BLaER1 treated with 17β-estradiol and CSF1 and Interleukin-3, amounts not matched to agents 10 nM and 100 nM (cell line): ENCODE data around the gene HCFC1.

Experiments
- H3K27ac ChIP-seq, 11 experiments: shearing (Covaris generic); formaldehyde crosslinking; 2 replicates each; pipeline ENCODE4 v1.8.1; 2022
- H3K27me3 ChIP-seq, 11 experiments: shearing (Covaris generic); formaldehyde crosslinking; 2 replicates each; pipeline ENCODE4 v1.8.1; 2022
- H3K36me3 ChIP-seq, 11 experiments: shearing (Covaris generic); formaldehyde crosslinking; 2 replicates each; pipeline ENCODE4 v1.8.1; 2022
- H3K4me1 ChIP-seq, 10 experiments: shearing (Covaris generic); formaldehyde crosslinking; 2 replicates each; pipeline ENCODE4 v1.8.1; 2022
- H3K4me2 ChIP-seq, 11 experiments: shearing (Covaris generic); formaldehyde crosslinking; 2 replicates each; pipeline ENCODE4 v1.8.1; 2022
- H3K4me3 ChIP-seq, 10 experiments: shearing (Covaris generic); formaldehyde crosslinking; 2 replicates each; pipeline ENCODE4 v1.8.1; 2022
- H3K9ac ChIP-seq, 11 experiments: shearing (Covaris generic); formaldehyde crosslinking; 2 replicates each; pipeline ENCODE4 v1.8.1; 2022
- H3K9me3 ChIP-seq, 11 experiments: shearing (Covaris generic); formaldehyde crosslinking; replicated peaks in 1 of 11; 2 replicates each; pipeline ENCODE4 v1.8.1; 2022
- H4K20me1 ChIP-seq, 11 experiments: shearing (Covaris generic); formaldehyde crosslinking; 2 replicates each; pipeline ENCODE4 v1.8.1; 2022
- Cebpa-rat ChIP-seq, 11 experiments: shearing (Covaris generic); IDR thresholded peaks; 2 replicates each; pipeline ENCODE4 v1.8.1; 2022

HCFC1 gene

GRCh38 chrX:153944140-153944799 is 27.3 kb downstream of the HCFC1 start, which contains the start of gene RENBP:
TSS of gene RENBP (minus strand) at chrX:153944643. CDS start at chrX:153944610, 33 bp downstream.
- Histone ChIP-seq H3K27ac (peak within 1 kb of the TSS; percentile 60 to 84 (median 80)), H3K4me3 (peak within 1 kb of the TSS; percentile 51 to 70 (median 58)), H4K20me1 (peaks cover 30 to 86% (median 71%) of the 10 kb centered on the region in 11 experiments), H3K36me3 (peaks cover under 1 to 33% (median 9%) of the 10 kb centered on the region in 11 experiments; a peak in 15 of 22 replicates), H3K9ac (peak within 1 kb of the TSS; percentile 72 to 82 (median 77)), H3K4me2 (peak within 1 kb of the TSS; percentile 72 to 93 (median 85)), H3K27me3 (peaks cover 63 to 92% (median 79%) of the 10 kb centered on the region in 11 experiments), H3K4me1 (peaks cover 74 to 94% (median 89%) of the 10 kb centered on the region in 10 experiments), H3K9me3 (no peaks in the 10 kb centered on the region)
- no peak for TF ChIP-seq Cebpa-rat (IDR thresholded peaks at IDR 0.05)

- Histone ChIP-seq H3K9ac (peak overlapping the region; percentile 72 to 82 (median 77); a peak in 21 of 22 replicates), H3K27ac (peak overlapping the region in 9 of 11 experiments; percentile 25 to 85 (median 80); a peak in 16 of 22 replicates), H3K27me3 (peaks cover 84 to 99% (median 97%) of the 10 kb centered on the region in 11 experiments), H3K4me2 (peak overlapping the region; percentile 72 to 93 (median 85)), H3K4me3 (peak overlapping the region in 9 of 10 experiments; percentile 41 to 70 (median 48); a peak in 17 of 20 replicates), H3K36me3 (peaks cover 0 to 37% (median 0%) of the 10 kb centered on the region in 11 experiments; a peak in 3 of 22 replicates), H3K9me3 (no peaks in the 10 kb centered on the region), H4K20me1 (peaks cover 19 to 84% (median 62%) of the 10 kb centered on the region in 11 experiments; a peak in 20 of 22 replicates), H3K4me1 (peaks cover 53 to 71% (median 69%) of the 10 kb centered on the region in 10 experiments)
- TF ChIP-seq Cebpa-rat (IDR thresholded peaks at IDR 0.05) = no peak
These were observed 30.0 kb downstream of the HCFC1 start for GRCh38 chrX:153941336-153942252.

DNA sequence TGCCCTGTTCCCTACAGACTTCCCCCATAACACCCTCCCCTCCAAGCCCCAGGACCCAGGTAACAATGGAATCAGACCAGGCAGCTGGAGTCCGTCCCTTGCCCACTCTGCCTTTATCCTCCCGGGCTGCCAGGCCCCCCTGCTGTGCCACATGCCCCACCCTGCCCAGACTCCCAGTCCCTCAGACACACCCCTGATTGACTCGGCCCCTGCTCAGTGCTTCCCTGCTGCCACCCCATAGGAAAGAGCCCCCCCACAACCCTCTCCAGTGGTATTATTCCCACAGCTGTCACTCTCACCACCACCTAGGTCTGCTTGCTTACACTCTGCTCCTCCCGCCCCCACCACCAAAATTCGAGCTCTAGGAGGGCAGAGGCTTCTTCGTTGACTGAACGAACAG is 32.0 kb downstream of the HCFC1 start:
- H3K4me3 ChIP-seq = peak overlapping the region in 9 of 10 experiments; percentile 18 to 70 (median 42); a peak in 14 of 20 replicates

DNA sequence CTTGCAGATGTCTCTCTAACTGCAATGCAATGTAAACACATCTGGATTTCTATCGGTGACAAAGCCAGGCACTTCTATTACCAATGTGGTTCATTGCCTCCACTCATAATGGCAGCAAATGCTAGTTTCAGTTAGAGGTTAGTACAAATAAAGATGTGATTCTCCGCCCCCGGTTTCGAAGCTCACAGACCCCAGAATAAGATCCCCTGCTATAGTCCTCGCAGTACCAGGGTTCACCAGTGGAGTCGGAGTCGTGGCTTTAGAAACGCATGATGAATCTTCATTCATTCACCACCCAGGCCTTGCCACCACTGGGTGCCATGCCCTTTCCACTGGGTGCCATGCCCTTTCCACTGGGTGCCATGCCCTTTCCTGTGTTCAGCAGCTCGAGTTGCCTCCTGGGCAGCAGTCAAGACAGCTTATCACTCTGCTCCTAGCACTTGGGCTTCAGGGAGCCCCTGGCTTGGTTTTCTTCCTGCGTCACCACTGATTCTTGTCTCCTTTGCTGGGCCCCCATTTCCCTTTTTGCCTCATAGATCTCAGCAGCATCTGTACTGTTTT is 33.3 kb downstream of the HCFC1 start:
- peaks cover 14 to 89% (median 66%) of the 10 kb centered on the region in 11 experiments; a peak in 21 of 22 replicates for H4K20me1 ChIP-seq

More for the DNA sequence above, 32.0 kb downstream of the HCFC1 start:
- H4K20me1 ChIP-seq = peaks cover 10 to 87% (median 66%) of the 10 kb centered on the region in 11 experiments; a peak in 20 of 22 replicates
- H3K4me1 ChIP-seq = peaks cover 33 to 62% (median 55%) of the 10 kb centered on the region in 10 experiments
- 0 out of 22 replicates have a peak, but pooled peaks cover 0 to 2% (median 0%) of the 10 kb centered on the region in 11 experiments for H3K9me3 ChIP-seq
- H3K27me3 ChIP-seq = peaks cover 86 to 95% (median 92%) of the 10 kb centered on the region in 11 experiments
- peak overlapping the region in 7 of 11 experiments; percentile 1 to 84 (median 27); a peak in 10 of 22 replicates for H3K27ac ChIP-seq
- H3K9ac ChIP-seq = peak overlapping the region; percentile 16 to 75 (median 50); a peak in 19 of 22 replicates
- no peak for TF ChIP-seq Cebpa-rat (IDR thresholded peaks at IDR 0.05)
- H3K36me3 ChIP-seq = peaks cover 0 to 37% (median 0%) of the 10 kb centered on the region in 11 experiments; a peak in 3 of 22 replicates
- peak overlapping the region; percentile 64 to 93 (median 84) for H3K4me2 ChIP-seq

GRCh38 chrX:153937056-153937455 is 34.6 kb downstream of the HCFC1 start:
- H3K36me3 ChIP-seq = peaks cover 7 to 29% (median 14%) of the 10 kb centered on the region in 11 experiments; a peak in 20 of 22 replicates
- no peak overlapping the region for H3K27ac ChIP-seq
- no peak for TF ChIP-seq Cebpa-rat (IDR thresholded peaks at IDR 0.05)
- H3K27me3 ChIP-seq = peaks cover 86 to 95% (median 92%) of the 10 kb centered on the region in 11 experiments
- peaks cover 40 to 57% (median 45%) of the 10 kb centered on the region in 10 experiments for H3K4me1 ChIP-seq
- H4K20me1 ChIP-seq = peaks cover 27 to 89% (median 68%) of the 10 kb centered on the region in 11 experiments; a peak in 21 of 22 replicates
- no peak overlapping the region for H3K9ac ChIP-seq
- H3K9me3 ChIP-seq = 0 out of 22 replicates have a peak, but pooled peaks cover 0 to 4% (median 0%) of the 10 kb centered on the region in 11 experiments
- 0 out of 22 replicates have a peak overlapping the region, but pooled peaks of 1 of the 11 experiments have one; percentile 7 for H3K4me2 ChIP-seq
- H3K4me3 ChIP-seq = no peak overlapping the region

More for the DNA sequence above, 33.3 kb downstream of the HCFC1 start:
- H3K36me3 ChIP-seq = peaks cover 0 to 33% (median 1%) of the 10 kb centered on the region in 11 experiments; a peak in 7 of 22 replicates
- H3K27me3 ChIP-seq = peaks cover 86 to 95% (median 92%) of the 10 kb centered on the region in 11 experiments
- H3K27ac ChIP-seq = no peak overlapping the region
- 0 out of 22 replicates have a peak, but pooled peaks cover 0 to 4% (median 0%) of the 10 kb centered on the region in 11 experiments for H3K9me3 ChIP-seq
- peaks cover 39 to 57% (median 48%) of the 10 kb centered on the region in 10 experiments for H3K4me1 ChIP-seq
- no peak overlapping the region for H3K9ac ChIP-seq
- H3K4me3 ChIP-seq = no peak overlapping the region
- no peak overlapping the region for H3K4me2 ChIP-seq
- TF ChIP-seq Cebpa-rat (IDR thresholded peaks at IDR 0.05) = no peak

DNA sequence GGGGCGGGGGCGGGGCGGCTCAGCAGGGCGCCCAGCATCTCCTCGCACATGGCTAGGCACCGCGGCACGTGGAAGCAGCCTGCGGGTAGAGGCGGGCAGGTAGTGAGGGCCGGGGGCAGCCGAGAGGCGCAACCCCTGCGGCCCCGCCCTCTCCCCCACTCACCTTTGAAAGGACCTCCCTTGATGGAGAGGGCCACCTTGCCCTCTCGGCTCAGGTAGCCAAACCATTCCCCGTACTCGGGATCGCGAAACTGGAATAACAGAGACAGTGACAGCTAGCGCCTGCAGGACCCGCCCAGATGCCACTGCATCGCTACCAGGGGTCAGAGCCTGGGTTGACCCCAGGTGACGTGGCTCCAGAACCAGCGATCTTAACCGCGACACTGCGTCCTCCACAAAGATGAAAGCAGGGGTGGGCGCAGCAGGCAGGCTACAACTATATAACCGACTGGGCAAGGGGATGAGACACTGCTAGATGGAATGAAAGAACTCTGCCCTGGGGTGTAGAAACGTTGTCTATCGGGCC is 36.2 kb downstream of the HCFC1 start:
- peak overlapping the region in 8 of 11 experiments; percentile 46 to 75 (median 62); a peak in 16 of 22 replicates for H3K27ac ChIP-seq
- no peak for TF ChIP-seq Cebpa-rat (IDR thresholded peaks at IDR 0.05)
- H3K9me3 ChIP-seq = 0 out of 22 replicates have a peak, but pooled peaks cover 0 to 4% (median 0%) of the 10 kb centered on the region in 11 experiments
- peaks cover 88 to 96% (median 93%) of the 10 kb centered on the region in 11 experiments for H3K27me3 ChIP-seq
- peak overlapping the region in 9 of 11 experiments; percentile 25 to 91 (median 62); a peak in 15 of 22 replicates for H3K9ac ChIP-seq
- H3K4me3 ChIP-seq = peak overlapping the region in 9 of 10 experiments; percentile 24 to 87 (median 78); a peak in 17 of 20 replicates
- peaks cover 43 to 92% (median 76%) of the 10 kb centered on the region in 11 experiments for H4K20me1 ChIP-seq
- peaks cover 35 to 60% (median 48%) of the 10 kb centered on the region in 10 experiments for H3K4me1 ChIP-seq
- H3K36me3 ChIP-seq = peaks cover 17 to 35% (median 31%) of the 10 kb centered on the region in 11 experiments; a peak in 21 of 22 replicates
- H3K4me2 ChIP-seq = peak overlapping the region; percentile 65 to 89 (median 78)

GRCh38 chrX:153934762-153935325 is 36.8 kb downstream of the HCFC1 start, which contains the start of gene NAA10:
TSS of gene NAA10 (minus strand) at chrX:153935037. CDS start at chrX:153934904, 133 bp downstream.
- Histone ChIP-seq H4K20me1 (peaks cover 49 to 92% (median 76%) of the 10 kb centered on the region in 11 experiments), H3K4me1 (peaks cover 35 to 60% (median 48%) of the 10 kb centered on the region in 10 experiments), H3K4me3 (peak within 1 kb of the TSS; percentile 66 to 87 (median 78)), H3K9me3 (0 out of 22 replicates have a peak, but pooled peaks cover 0 to 4% (median 0%) of the 10 kb centered on the region in 11 experiments), H3K27ac (peak within 1 kb of the TSS; percentile 32 to 89 (median 82)), H3K9ac (peak within 1 kb of the TSS; percentile 79 to 92 (median 85)), H3K4me2 (peak within 1 kb of the TSS; percentile 81 to 96 (median 87)), H3K27me3 (peaks cover 88 to 96% (median 93%) of the 10 kb centered on the region in 11 experiments), H3K36me3 (peaks cover 21 to 38% (median 35%) of the 10 kb centered on the region in 11 experiments; a peak in 21 of 22 replicates)
- no peak for TF ChIP-seq Cebpa-rat (IDR thresholded peaks at IDR 0.05)
